Measurements from ENCODE around the gene KCNG1.

DNA sequence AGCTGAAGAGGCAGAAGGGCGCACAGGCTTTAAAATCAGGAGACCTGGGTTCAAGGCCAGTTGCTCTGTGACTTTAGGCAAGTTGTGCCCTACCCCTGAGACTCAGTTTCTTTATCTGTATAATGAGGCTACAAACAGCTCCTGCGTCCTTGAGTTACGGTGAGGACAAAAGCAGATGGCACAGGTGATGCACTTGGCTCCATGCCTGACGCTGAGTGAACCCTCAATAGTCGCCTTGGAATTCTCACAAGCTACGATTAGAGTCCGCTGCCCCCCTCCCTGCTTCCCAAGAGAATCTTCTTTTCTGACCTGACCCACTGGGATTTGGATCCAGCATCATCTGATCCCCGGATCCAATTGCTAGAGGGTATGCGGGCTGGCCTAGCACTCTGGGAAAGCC is 6.4 kb downstream of the KCNG1 start:
- TF ChIP-seq, protein P1, sequence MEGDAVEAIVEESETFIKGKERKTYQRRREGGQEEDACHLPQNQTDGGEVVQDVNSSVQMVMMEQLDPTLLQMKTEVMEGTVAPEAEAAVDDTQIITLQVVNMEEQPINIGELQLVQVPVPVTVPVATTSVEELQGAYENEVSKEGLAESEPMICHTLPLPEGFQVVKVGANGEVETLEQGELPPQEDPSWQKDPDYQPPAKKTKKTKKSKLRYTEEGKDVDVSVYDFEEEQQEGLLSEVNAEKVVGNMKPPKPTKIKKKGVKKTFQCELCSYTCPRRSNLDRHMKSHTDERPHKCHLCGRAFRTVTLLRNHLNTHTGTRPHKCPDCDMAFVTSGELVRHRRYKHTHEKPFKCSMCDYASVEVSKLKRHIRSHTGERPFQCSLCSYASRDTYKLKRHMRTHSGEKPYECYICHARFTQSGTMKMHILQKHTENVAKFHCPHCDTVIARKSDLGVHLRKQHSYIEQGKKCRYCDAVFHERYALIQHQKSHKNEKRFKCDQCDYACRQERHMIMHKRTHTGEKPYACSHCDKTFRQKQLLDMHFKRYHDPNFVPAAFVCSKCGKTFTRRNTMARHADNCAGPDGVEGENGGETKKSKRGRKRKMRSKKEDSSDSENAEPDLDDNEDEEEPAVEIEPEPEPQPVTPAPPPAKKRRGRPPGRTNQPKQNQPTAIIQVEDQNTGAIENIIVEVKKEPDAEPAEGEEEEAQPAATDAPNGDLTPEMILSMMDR (conservative IDR thresholded peaks at IDR 0.05): no peak
- TF ChIP-seq ZFX (IDR thresholded peaks at IDR 0.05): no peak
